Measurements from ENCODE around the gene PIEZO2.

PIEZO2 gene

DNA sequence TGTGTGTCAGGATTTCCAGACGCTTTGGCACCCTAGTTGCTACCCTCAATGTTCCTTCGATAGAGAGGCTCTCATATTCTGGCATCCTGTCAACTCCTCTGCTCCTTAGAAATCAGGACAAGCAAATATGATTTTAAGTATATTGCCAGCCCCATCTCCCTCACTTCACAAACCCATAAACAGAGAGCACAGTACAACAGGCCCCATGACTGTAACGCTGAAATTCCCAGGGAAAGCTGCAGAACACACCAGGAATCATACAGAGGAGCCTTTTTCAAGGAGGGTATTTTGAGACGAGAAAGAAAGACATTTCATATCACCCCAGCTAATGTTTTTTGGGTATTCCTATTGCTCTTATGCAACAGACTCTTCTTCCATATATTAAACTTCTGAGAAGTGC lies 460.6 kb downstream of the PIEZO2 start:
- H3K27me3 ChIP-seq (ENCODE audit: control insufficient read depth, insufficient read depth, low read length): no peaks in the 10 kb centered on the region
- no peak overlapping the region for H3K4me3 ChIP-seq (ENCODE audit: low read length)
- no peaks in the 10 kb centered on the region for H3K4me1 ChIP-seq (ENCODE audit: control insufficient read depth, insufficient read depth, low read length)
- H3K27ac ChIP-seq (ENCODE audit: low read depth, low read length): no peak overlapping the region
- no peaks in the 10 kb centered on the region for H3K36me3 ChIP-seq (ENCODE audit: control insufficient read depth, insufficient read depth, low read length)
- H3K9ac ChIP-seq (ENCODE audit: low read length): no peak overlapping the region

DNA sequence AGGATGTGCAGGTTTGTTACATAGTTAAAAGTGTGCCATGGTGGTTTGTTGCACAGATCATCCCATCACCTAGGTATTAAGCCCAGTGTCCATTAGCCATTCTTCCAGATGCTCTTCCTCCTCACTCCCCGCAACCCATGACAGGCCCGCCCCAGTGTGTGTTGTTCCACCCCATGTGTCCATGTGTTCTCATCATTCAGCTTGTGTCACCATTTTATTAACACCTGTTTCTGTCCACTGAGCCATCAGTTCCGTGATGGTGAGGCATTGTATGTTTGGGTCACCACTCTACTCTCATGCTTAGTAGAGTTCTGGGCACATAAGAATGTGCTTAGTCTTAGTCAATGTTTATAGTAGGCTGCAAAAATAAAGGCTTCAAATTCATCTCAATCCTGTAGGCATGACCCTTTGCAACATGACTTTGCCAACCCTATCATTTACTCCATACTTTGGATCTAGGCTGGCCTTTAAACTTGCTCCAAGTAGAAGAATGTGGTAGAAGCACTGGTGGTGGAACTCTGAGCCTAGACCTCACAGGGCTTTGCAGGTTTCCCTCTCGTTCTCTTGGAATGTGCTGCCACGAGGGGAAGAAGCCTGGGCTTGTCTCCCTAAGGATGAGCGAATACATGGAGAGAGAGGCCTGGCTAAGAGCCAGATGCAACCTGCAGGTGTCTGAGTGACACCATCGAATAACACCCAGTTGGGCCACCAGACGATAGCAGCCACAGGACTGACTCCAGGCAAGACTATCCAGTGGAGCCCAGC lies 462.0 kb downstream of the PIEZO2 start:
- Histone ChIP-seq H3K4me3 (ENCODE audit: low read length) (no peak overlapping the region), H3K36me3 (ENCODE audit: control insufficient read depth, insufficient read depth, low read length) (no peaks in the 10 kb centered on the region), H3K9ac (ENCODE audit: low read length) (no peak overlapping the region), H3K4me1 (ENCODE audit: control insufficient read depth, insufficient read depth, low read length) (no peaks in the 10 kb centered on the region), H3K27me3 (ENCODE audit: control insufficient read depth, insufficient read depth, low read length) (no peaks in the 10 kb centered on the region), H3K27ac (ENCODE audit: low read depth, low read length) (no peak overlapping the region)

DNA sequence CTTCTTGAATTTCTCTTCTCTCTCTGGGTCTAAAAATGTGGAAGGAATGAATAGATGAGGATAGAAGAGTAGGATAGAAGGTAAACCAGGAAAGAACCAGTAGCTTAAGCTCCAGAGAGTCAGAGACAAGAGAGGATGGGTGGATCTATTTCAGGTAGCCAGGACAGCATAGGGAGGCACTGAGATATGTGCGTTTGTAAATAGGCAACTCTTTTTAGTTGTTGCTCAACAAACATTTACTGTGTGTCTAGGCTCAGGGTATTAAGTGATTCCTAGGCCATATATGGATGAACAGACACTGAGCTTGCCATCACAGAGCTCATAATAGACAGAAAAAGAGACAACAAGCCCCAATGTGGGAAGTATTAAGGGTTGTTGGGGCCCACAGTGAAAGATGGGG lies 463.1 kb downstream of the PIEZO2 start:
- Histone ChIP-seq H3K27ac (ENCODE audit: low read depth, low read length) (no peak overlapping the region), H3K4me1 (ENCODE audit: control insufficient read depth, insufficient read depth, low read length) (no peaks in the 10 kb centered on the region), H3K4me3 (ENCODE audit: low read length) (no peak overlapping the region), H3K27me3 (ENCODE audit: control insufficient read depth, insufficient read depth, low read length) (no peaks in the 10 kb centered on the region), H3K36me3 (ENCODE audit: control insufficient read depth, insufficient read depth, low read length) (no peaks in the 10 kb centered on the region), H3K9ac (ENCODE audit: low read length) (no peak overlapping the region)

DNA sequence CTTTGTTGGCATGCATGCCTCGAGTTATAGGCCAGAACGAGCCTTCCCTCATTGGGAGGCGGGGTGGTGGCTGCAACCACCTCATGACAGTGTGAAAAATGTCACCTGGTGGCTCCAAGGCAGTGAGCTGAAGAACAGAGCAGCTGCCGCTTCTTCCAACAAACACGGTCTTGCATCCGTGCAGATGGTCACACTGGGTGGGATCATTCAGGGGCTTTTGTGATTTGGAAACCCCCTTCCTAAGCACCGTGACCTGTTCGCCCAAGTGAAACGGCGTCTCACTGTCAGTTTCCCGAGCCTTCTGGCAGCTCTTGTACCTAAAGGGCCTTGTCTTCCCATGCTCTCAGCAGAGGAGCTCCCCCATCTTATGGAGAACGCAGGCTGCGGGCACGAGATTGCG lies 463.9 kb downstream of the PIEZO2 start:
- Histone ChIP-seq H3K36me3 (ENCODE audit: control insufficient read depth, insufficient read depth, low read length) (no peaks in the 10 kb centered on the region), H3K4me3 (ENCODE audit: low read length) (no peak overlapping the region), H3K27me3 (ENCODE audit: control insufficient read depth, insufficient read depth, low read length) (no peaks in the 10 kb centered on the region), H3K4me1 (ENCODE audit: control insufficient read depth, insufficient read depth, low read length) (no peaks in the 10 kb centered on the region), H3K27ac (ENCODE audit: low read depth, low read length) (no peak overlapping the region), H3K9ac (ENCODE audit: low read length) (no peak overlapping the region)

DNA sequence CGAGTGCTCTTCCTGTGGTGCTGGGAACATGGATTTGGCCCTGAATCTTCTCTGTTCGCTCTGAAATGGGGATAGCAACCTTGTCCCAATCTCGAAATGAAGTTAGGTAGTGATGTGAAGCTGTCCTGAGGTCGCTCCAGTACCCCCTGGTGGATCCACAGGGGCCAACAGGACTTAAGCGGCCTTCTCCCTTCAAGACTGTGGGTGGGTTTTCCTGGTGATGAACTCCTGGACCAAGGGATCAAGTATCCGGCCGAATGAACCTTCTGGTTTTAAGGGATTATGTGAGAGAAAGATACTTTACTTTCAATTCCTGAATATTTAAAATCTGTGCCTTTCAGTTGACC lies 467.0 kb downstream of the PIEZO2 start:
- H3K36me3 ChIP-seq (ENCODE audit: control insufficient read depth, insufficient read depth, low read length): no peaks in the 10 kb centered on the region
- no peaks in the 10 kb centered on the region for H3K27me3 ChIP-seq (ENCODE audit: control insufficient read depth, insufficient read depth, low read length)
- H3K4me1 ChIP-seq (ENCODE audit: control insufficient read depth, insufficient read depth, low read length): no peaks in the 10 kb centered on the region
- no peak overlapping the region for H3K27ac ChIP-seq (ENCODE audit: low read depth, low read length)
- no peak overlapping the region for H3K4me3 ChIP-seq (ENCODE audit: low read length)
- H3K9ac ChIP-seq (ENCODE audit: low read length): no peak overlapping the region

DNA sequence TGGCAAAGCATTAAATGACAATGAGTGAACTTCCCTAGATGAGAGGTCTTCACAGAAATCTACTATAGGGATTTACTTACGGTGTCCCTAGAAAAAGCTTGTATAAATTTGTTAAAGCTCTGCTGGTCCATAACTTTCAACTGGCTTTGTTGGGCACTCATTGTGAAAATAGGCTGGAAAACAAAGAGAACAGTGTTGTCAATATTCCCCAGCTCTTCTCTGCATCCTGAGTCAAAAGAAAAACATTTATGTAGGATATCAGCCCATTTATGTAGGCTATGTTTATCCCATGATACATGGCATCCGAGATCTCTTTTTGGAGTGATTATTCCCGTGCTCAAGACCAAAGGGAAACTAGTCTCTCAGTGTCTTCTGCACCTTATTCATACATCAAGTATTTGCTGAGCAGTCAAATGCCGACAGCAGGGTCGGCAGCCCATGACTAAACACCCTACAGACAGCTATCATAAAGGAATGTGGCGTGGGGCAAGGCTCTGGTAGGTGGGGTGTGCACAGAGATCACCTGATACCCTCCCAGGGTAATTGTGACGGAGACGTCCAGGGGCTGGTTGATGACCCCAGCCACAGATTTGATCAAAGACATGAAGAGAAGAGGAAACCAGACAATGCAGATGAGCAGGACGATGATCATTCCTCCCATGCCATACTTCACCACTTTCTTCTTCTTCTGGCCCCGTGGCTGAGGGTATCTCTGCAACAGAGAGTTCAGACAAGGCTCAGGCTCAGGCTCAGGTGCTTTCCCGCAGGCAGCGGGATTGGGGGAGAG lies 467.6 kb downstream of the PIEZO2 start:
- H3K27me3 ChIP-seq (ENCODE audit: control insufficient read depth, insufficient read depth, low read length): no peaks in the 10 kb centered on the region

DNA sequence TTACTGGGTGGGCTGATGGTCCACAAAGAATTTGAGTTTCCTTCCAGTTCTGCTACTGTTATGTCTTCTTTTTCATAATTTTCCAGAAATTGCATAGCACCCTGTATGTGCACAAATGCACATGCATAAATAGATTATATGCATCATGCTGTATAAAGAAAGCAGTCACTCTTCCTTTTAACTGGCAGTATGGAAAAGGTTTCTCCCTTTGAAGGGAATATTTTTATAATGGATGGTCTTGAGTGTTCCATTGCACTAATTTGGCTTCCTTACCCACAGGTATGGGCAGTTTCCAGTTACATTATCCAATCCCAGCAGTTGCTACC lies 469.1 kb downstream of the PIEZO2 start:
- Histone ChIP-seq H3K27ac (ENCODE audit: low read depth, low read length) (no peak overlapping the region), H3K27me3 (ENCODE audit: control insufficient read depth, insufficient read depth, low read length) (no peaks in the 10 kb centered on the region), H3K4me3 (ENCODE audit: low read length) (no peak overlapping the region), H3K36me3 (ENCODE audit: control insufficient read depth, insufficient read depth, low read length) (no peaks in the 10 kb centered on the region), H3K9ac (ENCODE audit: low read length) (no peak overlapping the region), H3K4me1 (ENCODE audit: control insufficient read depth, insufficient read depth, low read length) (no peaks in the 10 kb centered on the region)

More for the DNA sequence above, 467.6 kb downstream of the PIEZO2 start:
- Histone ChIP-seq H3K9ac (ENCODE audit: low read length) (no peak overlapping the region), H3K4me3 (ENCODE audit: low read length) (no peak overlapping the region), H3K36me3 (ENCODE audit: control insufficient read depth, insufficient read depth, low read length) (no peaks in the 10 kb centered on the region), H3K4me1 (ENCODE audit: control insufficient read depth, insufficient read depth, low read length) (no peaks in the 10 kb centered on the region), H3K27ac (ENCODE audit: low read depth, low read length) (no peak overlapping the region)

DNA sequence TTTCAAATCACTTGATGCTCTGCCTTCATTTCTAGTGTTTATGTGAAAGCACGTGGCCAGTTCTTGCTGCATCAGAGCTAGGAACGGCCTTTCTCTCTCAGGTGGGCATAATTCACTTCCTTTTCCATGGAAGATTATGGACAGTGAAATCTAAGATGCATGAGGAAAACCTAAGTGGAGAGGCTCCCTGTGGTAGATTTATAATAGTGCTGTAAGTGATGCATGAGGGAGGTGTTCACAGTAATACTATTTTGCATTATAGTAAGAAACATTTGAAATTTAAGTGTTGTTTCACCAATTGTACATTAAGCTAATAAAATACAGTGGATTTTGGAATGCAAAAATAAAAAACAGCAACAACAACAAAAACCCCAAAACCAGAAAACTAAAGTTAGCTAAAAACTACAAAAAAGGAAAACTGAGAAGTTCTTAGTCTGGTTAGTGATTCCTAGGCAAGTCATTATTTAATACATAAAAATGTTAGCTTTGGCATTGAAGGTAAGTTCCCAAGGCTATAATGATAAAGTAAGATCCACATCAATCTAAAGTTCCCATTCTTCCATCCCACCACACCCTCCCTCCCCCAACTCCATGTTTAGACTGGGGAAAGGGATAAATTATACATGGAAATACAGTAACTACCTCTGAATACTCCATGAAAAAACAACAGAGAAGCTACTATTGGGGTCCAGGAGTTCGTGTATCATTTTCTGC lies 469.7 kb downstream of the PIEZO2 start:
- H3K36me3 ChIP-seq (ENCODE audit: control insufficient read depth, insufficient read depth, low read length): no peaks in the 10 kb centered on the region
- H3K27me3 ChIP-seq (ENCODE audit: control insufficient read depth, insufficient read depth, low read length): no peaks in the 10 kb centered on the region
- H3K9ac ChIP-seq (ENCODE audit: low read length): no peak overlapping the region
- H3K4me3 ChIP-seq (ENCODE audit: low read length): no peak overlapping the region
- H3K27ac ChIP-seq (ENCODE audit: low read depth, low read length): no peak overlapping the region
- H3K4me1 ChIP-seq (ENCODE audit: control insufficient read depth, insufficient read depth, low read length): no peaks in the 10 kb centered on the region

DNA sequence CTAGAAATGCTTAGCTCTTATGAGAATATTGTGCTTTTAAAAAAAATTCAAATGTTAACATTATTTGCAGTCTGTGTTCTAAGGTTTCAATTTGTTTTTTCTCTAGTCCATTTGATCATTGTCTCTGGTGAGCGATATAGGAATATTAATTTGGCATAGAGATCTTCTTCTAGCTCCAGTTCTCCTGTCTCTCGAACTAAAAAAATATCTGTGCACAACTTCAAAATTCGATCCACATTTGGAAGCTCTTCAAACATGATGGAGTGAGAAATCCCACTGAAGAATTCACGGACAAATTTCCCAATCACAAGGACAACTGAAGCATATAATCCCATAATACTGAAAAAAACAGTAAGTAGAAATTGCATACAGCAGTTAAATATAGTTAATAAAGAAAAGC lies 477.9 kb downstream of the PIEZO2 start:
- H3K9ac ChIP-seq (ENCODE audit: low read length): no peak overlapping the region
- H3K4me1 ChIP-seq (ENCODE audit: control insufficient read depth, insufficient read depth, low read length): no peaks in the 10 kb centered on the region
- no peaks in the 10 kb centered on the region for H3K36me3 ChIP-seq (ENCODE audit: control insufficient read depth, insufficient read depth, low read length)
- no peak overlapping the region for H3K4me3 ChIP-seq (ENCODE audit: low read length)
- no peak overlapping the region for H3K27ac ChIP-seq (ENCODE audit: low read depth, low read length)
- H3K27me3 ChIP-seq (ENCODE audit: control insufficient read depth, insufficient read depth, low read length): no peaks in the 10 kb centered on the region

DNA sequence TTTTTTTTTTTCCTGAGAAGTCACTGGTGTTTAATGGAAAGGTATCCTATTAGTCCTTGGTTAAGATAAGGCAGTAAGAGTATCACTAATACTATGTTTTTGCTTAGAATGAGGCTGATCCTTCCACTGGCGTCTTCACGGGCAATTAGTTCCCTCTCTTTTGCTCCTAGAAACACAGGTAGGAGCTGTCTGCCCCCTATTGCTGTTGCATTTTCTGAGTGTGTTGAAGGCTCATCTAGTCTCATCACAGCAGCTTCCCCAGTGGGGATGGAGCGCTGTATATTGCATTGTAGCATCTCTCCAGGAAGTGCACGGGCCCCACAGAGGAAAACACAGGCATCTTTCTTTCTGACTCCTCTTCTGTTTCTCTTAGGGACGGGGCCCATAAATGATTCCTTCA lies 478.5 kb downstream of the PIEZO2 start:
- H3K27me3 ChIP-seq (ENCODE audit: control insufficient read depth, insufficient read depth, low read length): no peaks in the 10 kb centered on the region
- H3K4me1 ChIP-seq (ENCODE audit: control insufficient read depth, insufficient read depth, low read length): no peaks in the 10 kb centered on the region
- no peak overlapping the region for H3K9ac ChIP-seq (ENCODE audit: low read length)
- H3K36me3 ChIP-seq (ENCODE audit: control insufficient read depth, insufficient read depth, low read length): no peaks in the 10 kb centered on the region
- no peak overlapping the region for H3K27ac ChIP-seq (ENCODE audit: low read depth, low read length)
- H3K4me3 ChIP-seq (ENCODE audit: low read length): no peak overlapping the region

DNA sequence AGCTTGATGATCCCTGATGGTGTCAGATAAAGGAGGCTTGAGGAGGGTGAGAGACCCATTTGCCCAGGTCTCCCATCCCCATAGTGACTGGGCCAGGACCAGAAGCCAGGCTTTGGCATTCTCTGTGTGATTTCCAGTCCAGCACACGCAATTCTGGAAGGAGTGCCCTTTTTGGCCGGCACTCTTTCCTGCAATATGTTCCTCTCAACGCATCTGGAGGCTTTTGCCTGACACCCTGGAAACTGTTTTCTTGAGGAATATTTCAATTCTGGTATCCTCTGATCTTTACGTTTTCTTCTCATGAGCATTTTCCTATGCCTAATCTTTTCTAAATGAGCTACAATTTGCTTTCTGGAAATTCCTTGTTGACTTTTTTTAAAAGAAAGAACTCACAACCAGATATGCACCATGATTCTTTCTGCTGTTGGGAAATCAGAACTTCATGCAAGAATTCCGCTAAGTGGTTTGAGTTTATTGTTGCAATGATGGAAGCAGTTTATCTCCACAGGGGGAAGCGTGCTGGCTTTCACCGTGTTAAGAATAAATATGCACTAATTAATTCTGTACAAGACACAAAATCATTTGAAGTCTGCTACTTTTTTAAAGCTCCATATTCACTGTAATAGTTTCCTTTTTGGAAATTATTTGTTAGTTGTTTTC lies 479.8 kb downstream of the PIEZO2 start:
- Histone ChIP-seq H3K9ac (ENCODE audit: low read length) (no peak overlapping the region), H3K4me3 (ENCODE audit: low read length) (no peak overlapping the region), H3K4me1 (ENCODE audit: control insufficient read depth, insufficient read depth, low read length) (no peaks in the 10 kb centered on the region), H3K27ac (ENCODE audit: low read depth, low read length) (no peak overlapping the region), H3K27me3 (ENCODE audit: control insufficient read depth, insufficient read depth, low read length) (no peaks in the 10 kb centered on the region), H3K36me3 (ENCODE audit: control insufficient read depth, insufficient read depth, low read length) (no peaks in the 10 kb centered on the region)

DNA sequence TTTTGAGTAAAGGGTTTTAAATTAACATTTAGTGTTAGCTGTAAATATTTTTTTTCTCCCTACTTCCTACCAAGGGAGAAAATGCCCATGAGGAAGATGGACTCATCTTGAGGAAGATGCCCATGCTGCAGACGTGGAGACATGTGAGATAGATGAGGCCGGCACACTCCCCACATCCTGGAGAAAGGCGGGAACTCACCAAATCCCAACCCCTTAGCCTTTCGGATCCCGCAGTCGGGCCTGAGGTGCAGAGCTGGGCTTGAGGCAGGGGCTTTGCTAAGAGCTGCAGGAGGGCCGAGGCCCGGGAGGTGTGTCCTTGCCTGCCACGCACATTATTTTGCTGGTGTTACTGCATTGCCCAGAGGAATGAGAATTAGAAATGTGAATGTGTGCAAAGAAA lies 485.6 kb downstream of the PIEZO2 start:
- Histone ChIP-seq H3K36me3 (ENCODE audit: control insufficient read depth, insufficient read depth, low read length) (no peaks in the 10 kb centered on the region), H3K27me3 (ENCODE audit: control insufficient read depth, insufficient read depth, low read length) (no peaks in the 10 kb centered on the region), H3K4me3 (ENCODE audit: low read length) (no peak overlapping the region), H3K27ac (ENCODE audit: low read depth, low read length) (no peak overlapping the region), H3K9ac (ENCODE audit: low read length) (no peak overlapping the region), H3K4me1 (ENCODE audit: control insufficient read depth, insufficient read depth, low read length) (no peaks in the 10 kb centered on the region)

All from rectal smooth muscle tissue (tissue), 1 donor.